Uterus (tissue), 4 donors: Measurements from ENCODE around the gene ADAM10. TPM values are rescaled to one million over a fixed set of nuclear protein-coding genes. Genes with fewer than 3 reads are reported as not detected.

Experiments
- DNase-seq, 2 donors: peaks; one replicate each; pipeline ENCODE4 v3.0.0-alpha.2; 2019 to 2020
- H3K27ac ChIP-seq, 2 donors: fragments of 200-600 bp; sonication (generic); 1 replicate in 1 of 2; 2 replicates in 1 of 2; pipeline ENCODE4 v1.5.1; 2016 to 2018
- H3K27me3 ChIP-seq, 2 donors: fragments of 200-600 bp; sonication (generic); one replicate each; pipeline ENCODE4 v1.5.1; 2018 to 2019; ENCODE audit warnings: control low read depth in 1 of 2
- H3K36me3 ChIP-seq, 2 donors: fragments of 200-600 bp; sonication (generic); one replicate each; pipeline ENCODE4 v1.5.1; 2019; ENCODE audit warnings: control low read depth in 1 of 2
- H3K4me1 ChIP-seq, 2 donors: fragments of 200-600 bp; sonication (generic); one replicate each; pipeline ENCODE4 v1.5.1; 2018 to 2019; ENCODE audit warnings: control low read depth in 1 of 2
- H3K4me3 ChIP-seq, 2 donors: fragments of 200-600 bp; sonication (generic); 1 replicate in 1 of 2; 2 replicates in 1 of 2; pipeline ENCODE4 v1.5.1; 2018 to 2019; ENCODE audit warnings: mild to moderate bottlenecking in 1 of 2
- H3K9me3 ChIP-seq, 2 donors: fragments of 200-600 bp; sonication (generic); one replicate each; pipeline ENCODE4 v1.5.1; 2019; ENCODE audit warnings: control low read depth in 1 of 2
- CTCF ChIP-seq, 4 experiments: fragments of 200-600 bp in 2 of 4; fragments of 450-650 bp in 2 of 4; sonication (generic) in 2 of 4; IDR thresholded peaks; one replicate each; pipeline ENCODE4 v1.5.1; 2016 to 2019; ENCODE audit warnings: antibody characterized with exemption in 4 of 4, mild to moderate bottlenecking in 2 of 4, moderate library complexity in 1 of 4
- POLR2A ChIP-seq, 2 donors: fragments of 450-650 bp; IDR thresholded peaks; one replicate each; pipeline ENCODE4 v1.6.1; 2016; ENCODE audit warnings: antibody characterized with exemption in 2 of 2, mild to moderate bottlenecking in 1 of 2, moderate library complexity in 1 of 2
- intact Hi-C: fragments of 100-400 bp; cut with DNase I; formaldehyde crosslinking; loops from one replicate; pipeline ENCODE4 v1.15.1; 2023; ENCODE audit warnings: low total_unique reads
- total RNA-seq, 4 donors: library from RNA; depleted of rRNA in 3 of 4; stranded (reverse); fragments of >200 nt in 3 of 4; gene quantifications; one replicate each; pipeline versions ENCODE4 v1.1.0 to v1.2.4, GENCODE V29; 2014 to 2023
- donor health status: DM: yes; HTN: yes; CAD: no.

The ADAM10 gene
- total RNA-seq, 4 donors from 2014 or later = 41.8 to 208 (median 110) TPM

GRCh38 chr15:58595516-58596263, 153.8 kb downstream of the ADAM10 start:
- no peak overlapping the region for H3K27ac ChIP-seq
- DNase-seq = no peak
- TF ChIP-seq CTCF (IDR thresholded peaks at IDR 0.05) (no peak), POLR2A (IDR thresholded peaks at IDR 0.05) (no peak)
- no peaks in the 10 kb centered on the region for H3K9me3 ChIP-seq
- H3K4me1 ChIP-seq = no peaks in the 10 kb centered on the region
- H3K36me3 ChIP-seq = no peaks in the 10 kb centered on the region
- no peak overlapping the region for H3K4me3 ChIP-seq
- intact Hi-C loops = no loop called here
- H3K27me3 ChIP-seq = no peaks in the 10 kb centered on the region

- Histone ChIP-seq H3K27me3 (no peaks in the 10 kb centered on the region), H3K4me1 (no peaks in the 10 kb centered on the region), H3K9me3 (no peaks in the 10 kb centered on the region), H3K36me3 (no peaks in the 10 kb centered on the region), H3K27ac (no peak overlapping the region), H3K4me3 (no peak overlapping the region)
- intact Hi-C loops = no loop called here
- TF ChIP-seq CTCF (IDR thresholded peaks at IDR 0.05) (no peak), POLR2A (IDR thresholded peaks at IDR 0.05) (no peak)
- no peak for DNase-seq
Observed at GRCh38 chr15:58594898-58595297, 154.6 kb downstream of the ADAM10 start.

GRCh38 chr15:58593870-58594269, 155.6 kb downstream of the ADAM10 start:
- Histone ChIP-seq H3K4me1 (no peaks in the 10 kb centered on the region), H3K9me3 (no peaks in the 10 kb centered on the region), H3K27ac (no peak overlapping the region), H3K27me3 (no peaks in the 10 kb centered on the region), H3K4me3 (no peak overlapping the region), H3K36me3 (no peaks in the 10 kb centered on the region)
- no peak for TF ChIP-seq POLR2A (IDR thresholded peaks at IDR 0.05)
- TF ChIP-seq CTCF (IDR thresholded peaks at IDR 0.05) = no peak
- no peak for DNase-seq
- intact Hi-C loops = no loop called here

- intact Hi-C loops = no loop called here
- H3K27me3 ChIP-seq = no peaks in the 10 kb centered on the region
- H3K4me3 ChIP-seq = no peak overlapping the region
- H3K27ac ChIP-seq = no peak overlapping the region
- H3K9me3 ChIP-seq = no peaks in the 10 kb centered on the region
- no peak for DNase-seq
- H3K36me3 ChIP-seq = no peaks in the 10 kb centered on the region
- TF ChIP-seq POLR2A (IDR thresholded peaks at IDR 0.05) (no peak), CTCF (IDR thresholded peaks at IDR 0.05) (no peak)
- H3K4me1 ChIP-seq = no peaks in the 10 kb centered on the region
Observed at GRCh38 chr15:58590926-58591325, 158.6 kb downstream of the ADAM10 start.

- Histone ChIP-seq H3K9me3 (no peaks in the 10 kb centered on the region), H3K27me3 (no peaks in the 10 kb centered on the region), H3K36me3 (no peaks in the 10 kb centered on the region), H3K4me3 (no peak overlapping the region), H3K27ac (no peak overlapping the region), H3K4me1 (no peaks in the 10 kb centered on the region)
- DNase-seq = no peak
- intact Hi-C loops = no loop called here
- TF ChIP-seq POLR2A (IDR thresholded peaks at IDR 0.05) (no peak), CTCF (IDR thresholded peaks at IDR 0.05) (no peak)
Observed at GRCh38 chr15:58590236-58590635, 159.3 kb downstream of the ADAM10 start.
